ENCODE results near the gene ESPNL.

The ESPNL gene

DNA sequence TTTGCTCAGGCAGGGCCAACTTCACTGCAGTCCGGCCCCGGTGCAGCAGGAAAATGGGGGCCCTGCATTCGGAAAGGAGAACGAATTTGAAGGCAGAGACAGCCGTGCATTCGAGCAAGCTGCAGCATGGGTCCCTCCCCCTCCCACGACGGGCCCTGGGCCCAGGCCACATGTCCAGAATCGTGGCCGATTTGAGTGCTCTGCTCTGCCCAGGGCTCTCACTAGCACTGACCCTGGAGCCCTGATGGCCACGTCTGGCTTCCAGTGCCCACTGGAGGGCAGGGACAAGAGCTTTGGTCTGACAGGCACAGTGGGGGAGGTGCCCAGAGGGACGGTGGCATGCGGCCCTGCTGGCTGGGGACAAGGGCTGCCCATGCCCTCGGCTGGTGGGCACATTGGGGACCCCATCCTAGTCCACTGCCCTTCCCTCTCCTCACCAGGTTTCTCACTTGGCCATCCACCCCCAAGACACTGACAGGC is 23.9 kb downstream of the ESPNL start:
- H3K9me3 ChIP-seq (ENCODE audit: control insufficient read depth in 1 of 2, low read length in 2 of 2), result no peaks in the 10 kb centered on the region
- no peaks in the 10 kb centered on the region for H3K36me3 ChIP-seq (ENCODE audit: control insufficient read depth in 1 of 2, insufficient read depth in 2 of 2, low read length in 2 of 2)
- H3K4me3 ChIP-seq (ENCODE audit: low read depth in 1 of 2, low read length in 2 of 2), result no peak overlapping the region
- no peak overlapping the region for H3K9ac ChIP-seq (ENCODE audit: low read depth in 1 of 2, low read length in 2 of 2)
- peaks cover 0 to 3% of the 10 kb centered on the region in 2 donors for H3K4me1 ChIP-seq (ENCODE audit: control insufficient read depth in 1 of 2, insufficient read depth in 2 of 2, low read length in 2 of 2)
- no peak overlapping the region for H3K27ac ChIP-seq (ENCODE audit: low read depth, low read length)
- H3K27me3 ChIP-seq (ENCODE audit: control insufficient read depth in 1 of 2, insufficient read depth in 2 of 2, low read length in 2 of 2), result peaks cover 0 to 7% of the 10 kb centered on the region in 2 donors

GRCh38 chr2:238124488-238125126 is 24.5 kb downstream of the ESPNL start:
- Histone ChIP-seq H3K9me3 (ENCODE audit: control insufficient read depth in 1 of 2, low read length in 2 of 2) (no peaks in the 10 kb centered on the region), H3K27me3 (ENCODE audit: control insufficient read depth in 1 of 2, insufficient read depth in 2 of 2, low read length in 2 of 2) (peaks cover 0 to 4% of the 10 kb centered on the region in 2 donors), H3K4me1 (ENCODE audit: control insufficient read depth in 1 of 2, insufficient read depth in 2 of 2, low read length in 2 of 2) (peaks cover 0 to 3% of the 10 kb centered on the region in 2 donors), H3K4me3 (ENCODE audit: low read depth in 1 of 2, low read length in 2 of 2) (no peak overlapping the region), H3K9ac (ENCODE audit: low read depth in 1 of 2, low read length in 2 of 2) (no peak overlapping the region), H3K36me3 (ENCODE audit: control insufficient read depth in 1 of 2, insufficient read depth in 2 of 2, low read length in 2 of 2) (no peaks in the 10 kb centered on the region), H3K27ac (ENCODE audit: low read depth, low read length) (no peak overlapping the region)

DNA sequence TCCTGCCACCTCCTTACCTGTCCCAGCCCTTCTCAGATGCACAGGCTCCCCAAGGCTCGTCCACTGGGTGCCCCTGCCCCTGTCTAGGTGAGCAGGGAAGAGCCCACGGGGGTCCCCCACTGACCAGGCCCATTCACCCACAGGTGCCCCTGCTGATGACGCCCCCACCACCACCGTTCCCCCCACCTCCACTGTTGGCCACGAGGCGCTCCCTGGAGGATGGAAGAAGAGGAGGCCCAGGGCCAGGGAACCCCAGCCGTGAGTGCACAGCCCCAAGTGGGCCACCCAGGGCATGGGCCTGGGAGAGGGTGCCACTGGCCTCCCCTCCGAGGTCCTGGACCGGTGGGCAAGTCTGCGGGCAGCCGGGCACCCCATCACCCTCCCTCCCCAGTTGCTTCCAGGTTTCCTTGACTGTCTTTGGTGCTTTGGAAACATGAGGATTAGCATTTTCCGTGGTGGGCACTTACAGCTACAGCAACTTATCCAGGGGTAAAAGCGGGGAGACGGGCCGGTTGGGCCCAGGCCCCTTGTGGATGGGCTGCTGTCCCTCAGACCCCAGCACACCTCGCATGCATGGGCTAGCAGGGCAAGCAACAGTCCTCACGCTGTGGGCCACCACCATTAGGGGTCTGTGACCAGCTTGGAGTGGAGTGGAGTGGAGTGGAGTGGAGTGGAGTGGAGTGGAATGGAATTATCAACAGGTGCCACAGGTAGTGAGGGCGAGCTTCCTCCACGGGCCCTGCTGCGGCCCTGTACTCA is 25.2 kb downstream of the ESPNL start:
- Histone ChIP-seq H3K36me3 (ENCODE audit: control insufficient read depth in 1 of 2, insufficient read depth in 2 of 2, low read length in 2 of 2) (no peaks in the 10 kb centered on the region), H3K27ac (ENCODE audit: low read depth, low read length) (no peak overlapping the region), H3K9ac (ENCODE audit: low read depth in 1 of 2, low read length in 2 of 2) (no peak overlapping the region), H3K4me1 (ENCODE audit: control insufficient read depth in 1 of 2, insufficient read depth in 2 of 2, low read length in 2 of 2) (peaks cover 0 to 3% of the 10 kb centered on the region in 2 donors), H3K9me3 (ENCODE audit: control insufficient read depth in 1 of 2, low read length in 2 of 2) (no peaks in the 10 kb centered on the region), H3K4me3 (ENCODE audit: low read depth in 1 of 2, low read length in 2 of 2) (no peak overlapping the region), H3K27me3 (ENCODE audit: control insufficient read depth in 1 of 2, insufficient read depth in 2 of 2, low read length in 2 of 2) (no peaks in the 10 kb centered on the region)

DNA sequence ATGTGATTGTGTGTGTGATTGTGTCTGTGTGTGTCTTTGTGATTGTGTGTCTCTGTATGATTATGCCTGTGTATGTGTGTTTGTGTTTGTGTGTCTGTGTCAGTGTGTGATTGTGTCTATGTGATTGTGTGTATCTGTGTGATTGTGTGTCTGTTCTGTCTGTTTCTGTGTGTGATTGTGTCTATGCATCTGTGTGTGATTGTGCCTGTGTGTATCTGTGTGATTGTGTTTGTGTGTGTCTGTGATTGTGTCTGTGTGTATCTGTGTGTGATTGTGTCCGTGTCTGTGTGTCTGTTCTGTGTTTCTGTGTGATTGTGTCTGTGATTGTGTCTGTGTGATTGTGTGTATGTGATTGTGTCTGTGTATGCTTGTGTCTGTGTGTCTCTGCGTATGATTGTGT is 26.2 kb downstream of the ESPNL start:
- no peak overlapping the region for H3K4me3 ChIP-seq (ENCODE audit: low read depth in 1 of 2, low read length in 2 of 2)
- H3K27ac ChIP-seq (ENCODE audit: low read depth, low read length), result no peak overlapping the region
- H3K4me1 ChIP-seq (ENCODE audit: control insufficient read depth in 1 of 2, insufficient read depth in 2 of 2, low read length in 2 of 2), result peaks cover 0 to 3% of the 10 kb centered on the region in 2 donors
- no peak overlapping the region for H3K9ac ChIP-seq (ENCODE audit: low read depth in 1 of 2, low read length in 2 of 2)
- no peaks in the 10 kb centered on the region for H3K36me3 ChIP-seq (ENCODE audit: control insufficient read depth in 1 of 2, insufficient read depth in 2 of 2, low read length in 2 of 2)
- H3K9me3 ChIP-seq (ENCODE audit: control insufficient read depth in 1 of 2, low read length in 2 of 2), result no peaks in the 10 kb centered on the region
- no peaks in the 10 kb centered on the region for H3K27me3 ChIP-seq (ENCODE audit: control insufficient read depth in 1 of 2, insufficient read depth in 2 of 2, low read length in 2 of 2)

DNA sequence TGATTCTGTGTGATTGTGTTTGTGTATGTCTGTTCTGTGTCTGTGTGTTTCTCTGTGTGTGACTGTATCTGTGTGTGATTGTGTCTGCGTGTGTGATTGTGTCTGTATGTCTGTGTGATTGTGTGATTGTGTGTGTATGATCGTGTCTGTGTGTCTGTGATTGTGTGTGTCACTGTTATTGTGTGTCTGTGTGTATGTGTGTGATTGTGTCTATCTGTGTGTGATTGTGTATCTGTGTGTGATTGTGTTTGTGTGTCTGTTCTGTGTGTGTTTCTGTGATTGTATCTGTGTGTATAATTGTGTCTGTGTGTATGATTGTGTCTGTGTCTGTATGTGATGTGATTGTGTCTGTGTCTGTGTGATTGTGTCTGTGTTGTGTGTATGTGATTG is 26.6 kb downstream of the ESPNL start:
- Histone ChIP-seq H3K4me3 (ENCODE audit: low read depth in 1 of 2, low read length in 2 of 2) (no peak overlapping the region), H3K9me3 (ENCODE audit: control insufficient read depth in 1 of 2, low read length in 2 of 2) (no peaks in the 10 kb centered on the region), H3K27ac (ENCODE audit: low read depth, low read length) (no peak overlapping the region), H3K4me1 (ENCODE audit: control insufficient read depth in 1 of 2, insufficient read depth in 2 of 2, low read length in 2 of 2) (peaks cover 0 to 3% of the 10 kb centered on the region in 2 donors), H3K27me3 (ENCODE audit: control insufficient read depth in 1 of 2, insufficient read depth in 2 of 2, low read length in 2 of 2) (no peaks in the 10 kb centered on the region), H3K36me3 (ENCODE audit: control insufficient read depth in 1 of 2, insufficient read depth in 2 of 2, low read length in 2 of 2) (no peaks in the 10 kb centered on the region), H3K9ac (ENCODE audit: low read depth in 1 of 2, low read length in 2 of 2) (no peak overlapping the region)

DNA sequence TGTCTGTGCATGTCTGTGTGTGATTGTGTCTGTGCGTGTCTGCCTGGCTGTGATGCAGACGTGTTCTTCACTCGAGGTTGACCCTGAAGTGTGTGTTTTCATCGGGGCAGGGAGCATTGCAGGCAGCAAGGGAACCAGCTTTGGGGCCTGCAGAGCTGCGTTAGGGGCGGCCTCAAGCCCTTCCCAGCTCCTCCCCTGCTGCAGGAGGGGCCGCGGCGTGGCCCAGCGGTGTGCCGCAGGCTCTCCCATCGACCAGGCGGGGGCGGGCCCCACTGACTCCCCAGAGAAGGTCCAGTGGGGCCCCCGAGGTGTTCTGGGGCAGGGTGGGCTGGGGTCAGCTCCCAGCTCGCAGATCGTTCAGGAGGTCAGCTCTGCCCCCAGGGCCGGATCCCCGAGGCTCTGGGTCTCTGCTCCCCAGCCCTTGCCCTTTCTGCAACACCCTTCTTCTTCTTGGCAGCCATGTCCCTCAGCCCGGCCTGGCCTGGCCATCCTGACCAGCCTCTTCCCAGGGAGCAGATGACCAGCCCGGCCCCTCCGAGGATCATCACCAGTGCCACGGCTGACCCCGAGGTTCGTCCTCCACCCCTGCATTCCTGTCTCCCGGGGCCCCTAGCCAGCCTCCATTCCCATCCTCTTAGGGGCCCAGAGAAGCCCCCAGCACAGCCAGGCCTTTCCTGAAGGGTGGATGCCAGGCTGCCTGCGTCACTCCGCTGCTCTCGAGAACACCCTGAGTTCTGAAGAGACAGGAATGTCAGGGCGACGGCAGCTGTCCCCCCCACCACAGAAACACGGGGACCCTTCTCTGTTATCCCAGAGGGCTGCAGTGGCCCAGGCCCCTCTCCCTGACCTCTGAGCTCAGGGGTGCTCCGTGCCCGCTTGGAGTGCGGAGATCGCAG is 27.3 kb downstream of the ESPNL start:
- H3K9ac ChIP-seq (ENCODE audit: low read depth in 1 of 2, low read length in 2 of 2), result no peak overlapping the region

GRCh38 chr2:238128061-238128440 is 27.9 kb downstream of the ESPNL start:
- H3K9ac ChIP-seq (ENCODE audit: low read depth in 1 of 2, low read length in 2 of 2), result no peak overlapping the region
- no peaks in the 10 kb centered on the region for H3K9me3 ChIP-seq (ENCODE audit: control insufficient read depth in 1 of 2, low read length in 2 of 2)
- H3K36me3 ChIP-seq (ENCODE audit: control insufficient read depth in 1 of 2, insufficient read depth in 2 of 2, low read length in 2 of 2), result no peaks in the 10 kb centered on the region
- H3K4me1 ChIP-seq (ENCODE audit: control insufficient read depth in 1 of 2, insufficient read depth in 2 of 2, low read length in 2 of 2), result peaks cover 0 to 3% of the 10 kb centered on the region in 2 donors
- no peak overlapping the region for H3K27ac ChIP-seq (ENCODE audit: low read depth, low read length)
- no peaks in the 10 kb centered on the region for H3K27me3 ChIP-seq (ENCODE audit: control insufficient read depth in 1 of 2, insufficient read depth in 2 of 2, low read length in 2 of 2)
- no peak overlapping the region for H3K4me3 ChIP-seq (ENCODE audit: low read depth in 1 of 2, low read length in 2 of 2)

More for the DNA sequence above, 27.3 kb downstream of the ESPNL start:
- no peak overlapping the region for H3K27ac ChIP-seq (ENCODE audit: low read depth, low read length)
- H3K36me3 ChIP-seq (ENCODE audit: control insufficient read depth in 1 of 2, insufficient read depth in 2 of 2, low read length in 2 of 2), result no peaks in the 10 kb centered on the region
- no peaks in the 10 kb centered on the region for H3K9me3 ChIP-seq (ENCODE audit: control insufficient read depth in 1 of 2, low read length in 2 of 2)
- no peaks in the 10 kb centered on the region for H3K27me3 ChIP-seq (ENCODE audit: control insufficient read depth in 1 of 2, insufficient read depth in 2 of 2, low read length in 2 of 2)
- H3K4me1 ChIP-seq (ENCODE audit: control insufficient read depth in 1 of 2, insufficient read depth in 2 of 2, low read length in 2 of 2), result peaks cover 0 to 3% of the 10 kb centered on the region in 2 donors
- no peak overlapping the region for H3K4me3 ChIP-seq (ENCODE audit: low read depth in 1 of 2, low read length in 2 of 2)

DNA sequence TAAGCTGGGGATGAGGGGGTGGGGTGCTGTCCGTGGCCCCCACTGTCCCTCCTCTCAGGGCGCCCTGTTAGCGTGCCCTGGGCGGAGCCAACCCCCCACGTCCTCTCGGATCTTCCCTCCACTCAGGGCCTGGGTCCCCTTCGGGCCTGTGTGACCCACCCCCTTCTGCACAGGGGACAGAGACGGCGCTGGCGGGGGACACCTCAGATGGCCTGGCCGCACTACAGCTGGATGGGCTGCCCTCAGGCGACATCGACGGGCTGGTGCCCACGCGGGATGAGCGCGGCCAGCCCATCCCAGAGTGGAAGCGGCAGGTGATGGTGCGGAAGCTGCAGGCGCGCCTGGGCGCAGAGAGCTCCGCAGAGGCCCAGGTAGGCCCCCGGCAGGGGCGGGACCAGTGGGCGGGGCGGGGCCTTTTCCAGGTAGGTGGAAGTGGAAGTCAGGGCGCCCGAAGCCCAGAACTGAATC is 28.4 kb downstream of the ESPNL start:
- Histone ChIP-seq H3K27ac (ENCODE audit: low read depth, low read length) (no peak overlapping the region), H3K9me3 (ENCODE audit: control insufficient read depth in 1 of 2, low read length in 2 of 2) (no peaks in the 10 kb centered on the region), H3K9ac (ENCODE audit: low read depth in 1 of 2, low read length in 2 of 2) (no peak overlapping the region), H3K4me3 (ENCODE audit: low read depth in 1 of 2, low read length in 2 of 2) (no peak overlapping the region), H3K36me3 (ENCODE audit: control insufficient read depth in 1 of 2, insufficient read depth in 2 of 2, low read length in 2 of 2) (no peaks in the 10 kb centered on the region), H3K4me1 (ENCODE audit: control insufficient read depth in 1 of 2, insufficient read depth in 2 of 2, low read length in 2 of 2) (peaks cover 0 to 3% of the 10 kb centered on the region in 2 donors), H3K27me3 (ENCODE audit: control insufficient read depth in 1 of 2, insufficient read depth in 2 of 2, low read length in 2 of 2) (no peaks in the 10 kb centered on the region)

GRCh38 chr2:238129166-238130010 is 29.2 kb downstream of the ESPNL start:
- Histone ChIP-seq H3K27me3 (ENCODE audit: control insufficient read depth in 1 of 2, insufficient read depth in 2 of 2, low read length in 2 of 2) (no peaks in the 10 kb centered on the region), H3K36me3 (ENCODE audit: control insufficient read depth in 1 of 2, insufficient read depth in 2 of 2, low read length in 2 of 2) (no peaks in the 10 kb centered on the region), H3K9me3 (ENCODE audit: control insufficient read depth in 1 of 2, low read length in 2 of 2) (no peaks in the 10 kb centered on the region), H3K9ac (ENCODE audit: low read depth in 1 of 2, low read length in 2 of 2) (no peak overlapping the region), H3K27ac (ENCODE audit: low read depth, low read length) (no peak overlapping the region), H3K4me3 (ENCODE audit: low read depth in 1 of 2, low read length in 2 of 2) (no peak overlapping the region), H3K4me1 (ENCODE audit: control insufficient read depth in 1 of 2, insufficient read depth in 2 of 2, low read length in 2 of 2) (peaks cover 0 to 3% of the 10 kb centered on the region in 2 donors)
